GM21528 (cell line): ENCODE results near the gene VPREB3.
"Not testable (repeated sequence)": the region's sequence is repeated elsewhere in the genome, so short reads cannot be mapped to it uniquely, and the experiment has no call there.

Source experiments
- ATAC-seq: cut with Tn5 transposase; IDR thresholded peaks from one replicate; pipeline ENCODE4 v1.9.1; 2021; ENCODE audit warnings: mild to moderate bottlenecking, moderate library complexity; ENCODE audit not compliant: unreplicated experiment, low FRiP score

Gene VPREB3

DNA sequence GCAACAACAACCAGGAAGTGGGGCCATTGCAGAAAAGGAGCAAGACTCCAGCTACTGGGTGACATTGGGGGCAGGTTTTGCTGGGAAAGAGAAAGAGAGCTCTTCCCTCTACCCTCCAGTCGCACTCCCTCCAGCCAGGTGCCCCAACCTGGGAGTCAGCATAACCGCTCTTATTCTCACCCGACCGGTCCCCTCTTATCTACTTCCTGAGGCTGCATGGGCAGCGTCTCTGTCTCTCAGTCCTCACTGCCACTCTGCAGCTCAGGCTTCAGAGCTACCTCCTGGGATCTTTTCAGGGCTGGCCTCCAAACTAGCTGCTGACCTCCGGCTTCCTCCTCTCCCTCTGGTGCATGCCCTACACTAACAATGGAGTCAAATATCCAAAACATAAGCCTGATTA, 8.4 kb downstream of the VPREB3 start:
- ATAC-seq, result no peak

DNA sequence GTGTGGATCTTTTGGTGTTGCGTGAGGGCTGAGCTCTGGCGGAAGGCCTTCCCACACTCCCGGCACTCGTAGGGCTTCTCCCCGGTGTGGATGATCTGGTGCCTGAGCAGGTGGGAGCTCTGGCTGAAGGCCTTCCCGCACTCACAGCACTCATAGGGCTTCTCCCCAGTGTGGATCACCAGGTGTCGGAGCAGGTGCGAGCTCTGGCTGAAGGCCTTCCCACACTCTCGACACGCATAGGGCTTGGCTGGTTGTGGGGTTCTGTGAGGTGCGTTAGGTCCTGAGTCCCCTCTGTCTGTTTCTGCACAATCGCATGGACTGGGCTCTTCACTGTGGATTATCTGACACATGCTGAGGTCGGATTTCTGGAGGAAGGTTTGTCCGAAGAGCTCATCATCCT, 9.7 kb downstream of the VPREB3 start:
- ATAC-seq, result no peak

DNA sequence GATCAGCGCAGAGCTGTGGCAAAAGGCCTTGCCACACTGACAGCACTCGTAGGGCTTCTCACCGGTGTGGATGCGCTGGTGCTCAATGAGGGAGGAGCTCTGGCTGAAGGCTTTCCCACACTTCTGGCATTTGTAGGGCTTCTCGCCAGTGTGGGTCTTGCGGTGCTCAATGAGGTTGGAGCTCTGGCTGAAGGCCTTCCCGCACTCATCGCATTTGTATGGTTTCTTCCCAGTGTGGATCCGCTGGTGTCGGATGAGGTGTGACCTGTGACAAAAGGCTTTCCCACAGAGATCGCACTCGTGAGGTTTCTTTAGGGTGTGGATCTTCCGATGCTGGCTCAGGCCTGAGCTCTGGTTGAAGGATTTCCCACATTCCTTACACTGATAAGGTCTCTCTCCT, 10.2 kb downstream of the VPREB3 start:
- ATAC-seq, result no peak

DNA sequence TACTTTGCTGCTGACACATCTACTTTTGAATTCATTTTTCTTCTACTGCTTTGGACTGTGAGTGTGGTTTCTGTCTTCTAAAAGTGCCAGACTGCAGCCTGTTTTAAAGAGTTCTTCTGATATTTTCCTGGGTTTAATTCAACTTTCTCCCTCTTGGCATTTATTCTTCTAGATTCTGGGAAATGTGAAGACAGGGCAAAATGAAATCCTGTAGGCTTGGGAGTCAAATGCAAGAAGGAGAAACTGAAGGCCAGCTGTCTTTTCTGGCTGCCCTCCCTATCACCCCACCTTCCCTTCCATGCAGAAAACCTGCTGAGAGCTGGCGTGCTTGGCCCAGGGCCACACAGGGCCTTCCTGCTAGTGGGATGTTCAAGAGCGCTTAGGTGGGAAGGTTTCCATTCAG, 10.9 kb downstream of the VPREB3 start:
- no peak for ATAC-seq

DNA sequence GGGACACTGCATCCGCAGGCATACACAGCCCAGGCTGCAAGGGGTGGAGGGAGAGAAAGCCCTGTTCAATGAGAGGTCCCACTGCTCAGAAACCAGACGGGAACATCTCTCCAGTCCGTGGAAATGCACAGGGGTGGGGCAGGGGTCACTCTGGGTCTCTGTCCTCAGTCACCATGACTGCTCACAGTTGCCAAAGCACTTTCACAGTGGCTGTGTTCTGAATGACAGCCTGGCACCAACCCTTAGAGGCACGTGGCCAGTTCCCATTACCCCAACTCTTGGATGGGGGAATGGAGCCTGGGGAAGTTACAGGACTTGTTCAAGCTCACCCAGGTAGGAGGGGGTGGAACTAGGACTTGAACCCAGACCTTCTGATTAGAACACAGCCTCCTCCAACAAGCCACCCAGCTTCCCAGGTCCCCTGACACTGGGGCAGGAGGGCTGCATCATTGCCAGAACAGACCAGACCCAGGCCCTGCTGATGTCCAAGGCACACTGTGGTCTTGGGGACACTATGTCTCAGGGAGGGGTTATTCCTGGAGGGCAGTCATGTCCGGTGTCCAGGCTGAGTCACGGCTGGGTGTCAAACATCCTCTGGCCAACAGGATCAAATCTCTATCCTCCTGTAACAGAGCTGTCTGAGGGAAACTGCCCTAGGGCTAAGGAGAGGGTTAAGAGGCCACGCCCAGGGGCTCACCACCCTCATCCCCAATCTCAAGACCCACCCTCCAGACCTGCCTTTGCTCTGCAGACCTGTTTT, 11.5 kb downstream of the VPREB3 start:
- no peak for ATAC-seq

DNA sequence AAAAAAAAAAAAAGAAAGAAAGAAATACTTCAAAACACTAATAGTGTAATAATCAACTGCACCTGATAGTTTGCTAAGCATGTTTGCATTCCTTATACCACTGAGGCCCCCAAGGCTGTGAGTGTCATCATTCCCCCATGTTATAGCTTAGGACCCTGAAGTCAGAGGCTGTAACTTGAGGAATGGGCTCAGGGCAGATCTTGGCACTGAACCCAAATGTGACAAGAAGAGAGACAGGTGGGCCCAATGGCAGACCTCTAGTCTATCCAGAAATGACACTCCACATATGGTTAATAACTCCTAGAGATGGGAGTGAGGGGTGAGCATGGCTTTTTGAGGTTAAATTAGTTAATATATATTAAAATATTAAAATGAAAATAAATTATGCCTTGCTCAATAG, 16.5 kb downstream of the VPREB3 start:
- ATAC-seq, result no peak

DNA sequence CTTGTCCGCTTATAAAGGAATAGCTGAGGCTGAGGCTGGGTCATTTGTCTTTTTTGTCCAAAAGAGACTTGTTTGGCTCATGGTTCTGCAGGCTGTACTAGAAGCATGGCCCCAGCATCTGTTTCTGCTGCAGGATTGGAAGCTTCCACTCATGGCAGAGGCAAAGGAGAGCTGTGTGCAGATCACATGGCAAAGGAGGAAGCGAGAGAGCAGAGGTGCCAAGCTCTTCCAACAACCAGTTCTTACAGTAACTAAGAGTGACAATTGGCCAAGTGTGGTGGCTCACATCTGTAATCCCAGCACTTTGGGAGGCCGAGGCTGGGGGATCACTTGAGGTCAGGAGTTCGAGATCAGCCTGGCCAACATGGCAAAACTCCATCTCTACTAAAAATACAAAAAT, 26.1 kb downstream of the VPREB3 start:
- ATAC-seq, result not testable (repeated sequence)

DNA sequence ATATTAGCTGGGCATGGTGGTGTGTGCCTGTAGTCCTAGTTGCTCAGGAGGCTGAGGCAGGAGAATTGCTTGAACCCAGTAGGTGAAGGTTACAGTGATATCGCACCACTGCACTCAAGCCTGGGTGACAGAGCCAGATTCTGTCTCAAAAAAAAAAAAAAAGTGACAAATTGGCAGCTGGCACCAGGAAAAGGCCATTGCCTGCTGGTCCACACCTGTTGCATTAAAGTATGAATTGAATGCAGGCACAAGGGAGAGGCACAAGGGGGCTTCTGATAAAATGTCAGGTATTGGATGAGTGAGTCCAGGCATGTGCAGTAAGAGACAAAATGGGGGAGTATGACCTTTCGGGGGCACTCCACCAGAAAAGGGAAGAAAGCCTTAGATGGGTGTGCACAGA, 31.5 kb downstream of the VPREB3 start:
- no peak for ATAC-seq

DNA sequence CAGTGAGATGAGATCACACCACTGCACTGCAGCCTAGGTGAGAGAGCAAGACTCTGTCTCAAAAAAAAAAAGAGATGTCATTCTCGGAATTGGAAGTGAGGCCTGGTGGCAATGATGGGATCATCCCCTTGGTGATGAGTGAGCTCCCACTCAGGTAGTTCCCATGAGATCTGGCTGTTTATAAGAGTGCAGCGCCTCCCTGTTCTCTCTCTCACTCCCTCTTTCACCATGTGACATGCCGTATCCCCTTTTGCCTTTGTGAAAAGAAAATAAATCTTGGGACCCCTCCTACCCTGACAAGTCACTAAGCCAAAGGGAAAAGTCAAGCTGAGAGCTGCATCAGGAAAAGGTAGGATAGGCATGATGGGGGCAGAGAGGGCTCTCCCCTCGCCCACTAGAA, 32.1 kb downstream of the VPREB3 start:
- no peak for ATAC-seq

DNA sequence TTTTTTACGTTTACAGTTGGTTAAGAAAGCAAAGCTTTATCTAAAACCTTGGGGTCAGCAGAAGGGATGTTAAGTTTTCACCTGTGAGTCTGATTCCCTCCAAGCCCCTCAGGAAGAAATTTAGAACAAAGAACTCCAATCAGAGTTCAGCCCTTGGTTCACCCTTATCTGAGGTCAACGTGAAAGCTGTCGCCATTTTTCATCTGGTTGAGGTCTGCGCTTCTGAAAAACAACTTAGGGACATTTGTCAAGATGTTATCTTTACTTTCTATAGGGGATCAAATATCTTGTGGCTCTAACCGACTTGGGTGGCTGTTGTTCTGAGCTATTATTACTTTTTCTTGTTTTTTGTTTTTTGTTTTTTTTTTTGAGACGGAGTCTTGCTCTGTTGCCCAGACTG, 33.4 kb downstream of the VPREB3 start:
- ATAC-seq, result no peak

DNA sequence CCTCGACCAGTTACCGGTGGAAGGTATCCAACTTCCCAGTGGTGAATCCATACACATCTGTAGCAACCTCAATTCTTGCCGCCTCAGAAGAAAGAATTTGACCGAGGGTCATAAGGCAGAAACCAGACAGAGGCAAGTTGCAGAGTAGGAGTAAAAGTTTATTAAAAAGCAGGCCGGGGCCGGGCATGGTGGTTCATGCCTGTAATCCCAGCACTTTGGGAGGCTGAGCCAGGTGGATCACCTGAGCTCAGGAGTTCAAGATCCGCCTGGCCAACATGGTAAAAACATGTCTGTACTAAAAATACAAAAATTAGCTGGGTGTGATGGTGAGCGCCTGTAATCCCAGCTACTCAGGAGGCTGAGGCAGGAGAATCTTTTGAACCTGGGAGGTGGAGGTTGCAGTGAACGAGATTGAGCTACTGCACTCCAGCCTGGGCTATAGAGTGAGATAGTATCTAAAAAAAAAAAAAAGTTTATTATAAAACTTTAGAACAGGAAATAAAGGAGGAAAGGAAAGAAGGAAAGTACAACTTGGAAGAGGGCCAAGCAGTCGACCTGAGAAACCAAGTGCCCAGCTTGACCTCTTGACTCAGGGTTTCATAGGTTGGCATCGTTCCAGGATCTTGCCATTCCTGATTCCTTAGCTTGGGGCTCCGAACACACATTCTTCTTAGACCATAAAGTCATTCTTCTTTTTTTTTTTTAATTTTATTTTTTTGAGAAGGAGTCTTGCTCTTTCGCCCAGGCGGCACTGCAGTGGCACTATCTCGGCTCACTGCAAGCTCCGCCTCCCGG, 35.7 kb downstream of the VPREB3 start:
- no peak for ATAC-seq

DNA sequence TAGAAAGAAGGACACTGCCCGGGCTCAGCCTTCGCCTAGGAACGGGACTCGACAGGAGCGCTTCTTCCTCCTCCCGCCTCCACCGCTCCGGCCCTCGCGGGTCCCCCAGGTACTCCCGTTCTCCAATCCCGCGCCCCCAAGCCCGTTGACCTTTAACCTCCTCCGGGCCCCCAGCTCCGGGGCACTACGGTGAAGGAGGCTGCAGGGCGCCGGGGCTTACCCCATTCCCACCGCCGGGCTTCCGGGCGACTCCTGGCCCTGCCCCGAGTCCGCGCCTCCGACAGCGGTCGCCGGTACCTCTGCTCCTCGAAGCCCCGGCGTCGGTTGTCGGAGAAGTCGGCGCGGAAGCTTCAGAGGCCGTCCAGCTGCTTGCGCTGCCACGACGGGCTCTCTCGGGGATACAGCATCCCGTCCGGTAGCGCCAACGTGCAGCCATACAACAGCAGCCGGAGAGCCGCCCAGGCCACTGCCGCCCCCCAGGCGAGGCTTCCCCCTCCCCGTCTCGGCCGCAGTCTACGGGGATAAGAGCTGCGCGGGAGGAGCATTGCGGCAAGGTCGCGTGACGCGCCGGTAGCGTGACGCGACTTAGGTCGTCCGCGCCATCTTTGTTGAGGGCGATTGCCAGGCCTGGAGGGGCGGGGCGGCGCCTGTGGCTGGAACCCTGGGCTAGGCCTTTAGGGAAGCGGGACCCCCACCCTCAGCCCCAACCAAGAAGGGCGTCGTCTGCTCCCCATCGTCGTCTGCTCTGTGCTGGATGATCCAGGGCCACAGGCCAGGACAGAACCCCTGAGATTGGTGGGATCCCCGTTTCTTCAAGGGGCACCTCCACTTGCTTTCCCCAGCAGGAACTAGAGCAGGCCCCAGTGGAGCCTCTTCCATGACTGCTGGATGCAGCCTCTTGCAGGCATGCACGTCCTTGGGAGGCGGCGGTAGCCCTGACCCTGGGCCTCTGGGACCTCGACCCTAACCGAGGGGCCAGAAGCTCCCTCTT, 37.1 kb downstream of the VPREB3 start:
- ATAC-seq, result peak; percentile 75

DNA sequence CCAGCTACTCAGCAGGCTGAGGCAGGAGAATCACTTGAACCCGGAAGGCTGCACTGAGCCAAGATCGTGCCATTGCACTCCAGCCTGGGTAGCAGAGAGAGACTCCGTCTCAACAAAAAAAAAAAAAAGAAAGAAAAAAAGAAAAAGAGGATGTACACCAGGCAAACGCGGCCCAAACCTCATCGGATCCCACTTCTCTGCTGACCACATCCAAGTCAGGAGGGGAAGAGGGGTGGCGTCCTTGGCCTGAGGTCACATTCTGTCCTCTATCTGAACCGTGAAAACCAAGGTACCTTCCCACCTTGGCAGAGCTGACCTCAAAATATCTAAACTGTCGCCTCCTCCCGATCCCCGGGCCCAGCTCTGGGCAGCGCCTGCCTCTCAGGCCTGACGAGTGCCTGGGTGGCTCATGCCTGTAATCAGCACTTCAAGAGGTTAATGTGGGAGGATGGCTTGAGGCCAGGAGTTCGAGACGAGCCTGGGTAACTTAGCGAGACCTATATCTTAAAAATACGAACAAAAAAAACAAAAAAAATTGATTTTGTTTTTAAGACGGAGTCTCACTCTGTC, 38.3 kb downstream of the VPREB3 start:
- no peak for ATAC-seq

DNA sequence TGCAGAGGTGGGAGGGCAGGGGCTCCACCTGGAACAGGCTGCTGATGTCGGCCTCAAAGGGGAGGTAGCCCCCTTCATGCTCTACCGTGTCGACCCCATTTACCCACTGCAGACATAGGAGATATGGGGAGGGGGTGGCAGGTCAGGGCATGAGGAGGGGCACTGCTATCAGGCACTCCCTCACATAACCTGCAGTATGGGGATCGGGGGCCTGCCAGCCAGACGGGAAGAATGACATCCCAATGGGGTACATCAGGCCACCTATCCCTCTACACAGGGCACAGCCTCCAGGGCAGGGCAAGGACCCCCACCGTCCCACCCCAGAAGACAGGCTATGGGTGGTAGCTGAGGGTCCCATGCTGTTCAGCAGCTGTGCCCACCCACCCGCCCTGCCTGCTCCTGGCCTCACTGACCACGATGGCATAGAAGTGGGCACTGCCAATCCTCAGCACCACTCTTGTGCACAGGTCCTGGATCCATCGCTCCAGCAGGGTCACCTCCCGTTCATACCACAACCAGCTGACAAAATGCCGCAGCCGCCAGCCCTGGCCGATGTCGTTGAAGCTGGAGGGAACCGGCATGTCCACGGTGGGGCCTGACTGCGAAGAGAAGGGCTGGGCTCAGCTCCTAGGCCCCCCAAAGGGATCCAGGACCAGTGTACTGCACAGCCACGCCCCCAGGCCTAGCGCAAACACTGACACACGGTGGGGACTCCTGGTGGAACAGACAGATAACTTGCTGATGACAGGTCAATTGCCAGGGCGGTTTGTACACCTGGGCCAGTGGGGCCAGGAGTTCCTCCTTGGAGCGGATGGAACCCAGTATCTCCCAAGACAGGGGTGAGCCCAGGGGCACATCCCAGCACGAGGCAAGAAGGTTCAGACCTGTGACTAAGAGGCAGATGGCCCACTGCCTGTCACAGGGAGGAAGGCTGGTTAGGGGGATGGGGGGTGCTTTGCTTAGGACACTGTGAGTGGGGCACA, 39.3 kb downstream of the VPREB3 start:
- ATAC-seq, result no peak

DNA sequence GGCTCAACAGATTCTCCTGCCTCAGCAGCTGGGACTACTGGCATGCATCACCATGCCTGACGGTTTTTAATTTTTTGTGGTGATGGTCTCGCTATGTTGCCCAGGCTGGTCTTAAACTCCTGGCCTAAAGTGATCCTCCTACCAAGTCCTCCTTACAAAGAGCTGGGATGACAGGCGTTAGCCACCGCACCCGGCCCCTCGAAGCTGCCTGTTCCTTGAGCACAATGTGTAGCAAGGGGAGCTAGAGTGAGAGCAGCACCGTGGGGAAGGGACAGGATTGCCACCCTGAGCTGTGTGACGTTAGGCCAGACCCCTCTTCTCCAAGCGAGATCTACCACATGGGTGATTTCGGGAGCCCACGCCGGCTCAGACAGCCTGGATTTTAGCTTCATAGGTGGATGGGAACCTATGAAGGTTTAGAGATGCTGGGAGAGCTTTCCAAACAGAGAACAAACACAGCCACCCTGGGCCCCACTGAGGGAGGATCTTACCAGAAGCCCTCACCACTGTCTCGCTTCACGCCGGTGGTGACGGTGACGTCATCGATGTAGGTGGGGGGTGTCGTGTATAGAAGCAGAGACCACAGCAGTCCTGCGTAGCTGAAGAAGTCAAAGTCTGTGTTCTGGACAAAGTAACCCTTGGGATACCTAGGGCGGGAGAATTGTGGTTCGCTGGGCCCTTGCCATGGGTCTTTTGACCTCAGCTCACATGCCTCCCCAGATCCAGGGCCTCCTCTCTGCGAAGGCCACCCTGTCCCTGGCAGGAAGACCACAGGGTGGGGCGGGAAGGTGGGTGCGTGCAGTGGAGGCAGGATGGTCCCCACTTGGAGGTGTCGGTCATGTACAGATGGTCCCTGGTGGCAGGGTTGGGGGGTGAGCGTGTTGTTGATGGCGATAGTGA, 40.3 kb downstream of the VPREB3 start:
- ATAC-seq, result no peak

DNA sequence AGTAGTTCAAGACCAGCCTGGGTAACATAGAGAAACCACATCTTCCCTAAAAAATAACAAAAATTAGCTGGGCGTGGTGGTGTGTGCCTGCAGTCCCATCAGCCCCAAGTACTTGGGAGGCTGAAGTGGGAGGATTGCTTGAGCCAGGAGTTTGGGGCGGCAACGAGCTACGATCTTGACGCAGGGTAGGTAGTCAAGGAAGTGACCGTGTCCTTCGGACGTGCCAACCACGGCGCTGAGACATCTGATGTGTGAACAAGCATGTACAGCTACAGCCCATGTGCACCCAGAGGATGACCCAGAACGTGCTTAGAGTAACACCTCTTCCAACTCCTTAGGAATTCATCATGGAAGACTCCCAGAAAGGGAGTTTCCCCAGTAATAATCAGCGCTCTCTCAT, 42.0 kb downstream of the VPREB3 start:
- no peak for ATAC-seq

DNA sequence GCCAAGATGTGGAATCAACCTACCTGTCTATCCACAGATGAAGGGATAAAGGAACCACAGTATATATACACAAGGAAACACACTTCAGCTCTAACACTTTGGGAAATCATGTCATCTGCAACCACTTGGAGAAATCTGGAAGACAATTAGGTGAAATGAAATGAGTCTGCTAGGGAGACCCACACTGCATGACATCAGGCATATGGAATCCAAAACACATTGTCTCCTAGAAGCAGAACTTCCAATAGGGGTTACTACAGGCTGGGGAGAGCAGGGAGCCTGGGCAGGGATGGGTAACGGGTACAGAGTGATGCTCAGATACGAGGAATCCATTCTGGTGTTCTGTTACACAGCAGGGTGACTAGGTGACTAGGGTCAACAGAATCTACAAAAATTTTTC, 45.1 kb downstream of the VPREB3 start:
- ATAC-seq, result no peak

DNA sequence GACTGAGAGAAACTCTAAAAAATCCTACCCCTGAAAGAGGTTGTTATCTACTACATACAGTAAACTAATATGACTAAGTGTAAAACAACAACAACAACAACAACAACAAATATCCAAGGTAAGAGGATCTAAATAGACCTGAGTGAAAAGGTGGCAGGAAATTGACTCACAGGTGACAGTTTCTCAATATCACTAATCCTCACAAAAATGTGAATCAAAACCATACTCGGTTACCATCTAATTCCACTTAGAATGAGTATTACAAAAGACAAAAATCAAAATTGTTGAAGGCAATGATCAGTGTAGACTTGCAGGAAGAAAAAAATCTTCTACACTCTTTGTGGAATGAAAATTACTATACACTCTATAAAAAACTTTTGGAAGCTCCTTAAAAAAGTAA, 46.0 kb downstream of the VPREB3 start:
- no peak for ATAC-seq
